ENCODE data around the gene ABHD4.
"Not testable (repeated sequence)": the region's sequence is repeated elsewhere in the genome, so short reads cannot be mapped to it uniquely, and the experiment has no call there.

The ABHD4 gene

GRCh38 chr14:22593189-22593588 lies 4.9 kb upstream of the ABHD4 start:
- DNase-seq: no peak

GRCh38 chr14:22593601-22594000 lies 4.5 kb upstream of the ABHD4 start:
- no peak for DNase-seq

- DNase-seq: no peak
Measured at GRCh38 chr14:22594156-22594716, 3.9 kb upstream of the ABHD4 start.

GRCh38 chr14:22596354-22596879 lies 1.7 kb upstream of the ABHD4 start:
- DNase-seq: no peak

GRCh38 chr14:22597265-22597664 lies 835 bp upstream of the ABHD4 start:
- DNase-seq: no peak

- DNase-seq: no peak
Measured at GRCh38 chr14:22597771-22598098, 365 bp upstream of the ABHD4 start.

- DNase-seq: peak; percentile 5
Measured at GRCh38 chr14:22598896-22599244, 770 bp downstream of the ABHD4 start.

- no peak for DNase-seq
Measured at GRCh38 chr14:22599349-22599748, 1.2 kb downstream of the ABHD4 start.

GRCh38 chr14:22600027-22600426 lies 1.9 kb downstream of the ABHD4 start:
- DNase-seq: no peak

GRCh38 chr14:22601456-22601855 lies 3.4 kb downstream of the ABHD4 start:
- no peak for DNase-seq

GRCh38 chr14:22601996-22602395 lies 3.9 kb downstream of the ABHD4 start:
- DNase-seq: no peak

- no peak for DNase-seq
Measured at GRCh38 chr14:22602862-22603261, 4.8 kb downstream of the ABHD4 start.

GRCh38 chr14:22606380-22606779 lies 8.3 kb downstream of the ABHD4 start:
- DNase-seq: no peak

GRCh38 chr14:22607291-22607690 lies 9.2 kb downstream of the ABHD4 start:
- no peak for DNase-seq

GRCh38 chr14:22610931-22611330 lies 12.8 kb downstream of the ABHD4 start:
- DNase-seq: no peak

- DNase-seq: no peak
Measured at GRCh38 chr14:22613106-22613695, 15.1 kb downstream of the ABHD4 start.

GRCh38 chr14:22613736-22614239 lies 15.7 kb downstream of the ABHD4 start:
- no peak for DNase-seq

- no peak for DNase-seq
Measured at GRCh38 chr14:22614240-22614799, 16.2 kb downstream of the ABHD4 start.

- not testable (repeated sequence) for DNase-seq
Measured at GRCh38 chr14:22615765-22616164, 17.7 kb downstream of the ABHD4 start.

GRCh38 chr14:22622255-22622654 lies 24.2 kb downstream of the ABHD4 start:
- DNase-seq: no peak

GRCh38 chr14:22623047-22623446 lies 24.9 kb downstream of the ABHD4 start:
- no peak for DNase-seq

- no peak for DNase-seq
Measured at GRCh38 chr14:22626590-22626989, 28.5 kb downstream of the ABHD4 start.

GRCh38 chr14:22627506-22628263 lies 29.6 kb downstream of the ABHD4 start:
- DNase-seq: no peak

GRCh38 chr14:22629361-22629760 lies 31.3 kb downstream of the ABHD4 start:
- DNase-seq: no peak

All from activated gamma-delta T cell treated with Interleukin-2 at 50 U/mL for 16 hours (primary cell).